ENCODE results near the gene FAM53A.
A peak's percentile ranks its signal among the peaks of the same experiment; 100 is the strongest.

FAM53A gene, protein sequence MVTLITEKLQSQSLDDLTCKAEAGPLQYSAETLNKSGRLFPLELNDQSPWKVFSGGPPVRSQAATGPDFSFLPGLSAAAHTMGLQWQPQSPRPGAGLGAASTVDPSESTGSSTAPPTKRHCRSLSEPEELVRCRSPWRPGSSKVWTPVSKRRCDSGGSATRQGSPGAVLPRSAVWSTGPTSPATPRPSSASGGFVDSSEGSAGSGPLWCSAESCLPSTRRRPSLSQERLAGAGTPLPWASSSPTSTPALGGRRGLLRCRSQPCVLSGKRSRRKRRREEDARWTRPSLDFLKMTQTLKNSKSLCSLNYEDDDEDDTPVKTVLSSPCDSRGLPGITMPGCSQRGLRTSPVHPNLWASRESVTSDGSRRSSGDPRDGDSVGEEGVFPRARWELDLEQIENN

DNA sequence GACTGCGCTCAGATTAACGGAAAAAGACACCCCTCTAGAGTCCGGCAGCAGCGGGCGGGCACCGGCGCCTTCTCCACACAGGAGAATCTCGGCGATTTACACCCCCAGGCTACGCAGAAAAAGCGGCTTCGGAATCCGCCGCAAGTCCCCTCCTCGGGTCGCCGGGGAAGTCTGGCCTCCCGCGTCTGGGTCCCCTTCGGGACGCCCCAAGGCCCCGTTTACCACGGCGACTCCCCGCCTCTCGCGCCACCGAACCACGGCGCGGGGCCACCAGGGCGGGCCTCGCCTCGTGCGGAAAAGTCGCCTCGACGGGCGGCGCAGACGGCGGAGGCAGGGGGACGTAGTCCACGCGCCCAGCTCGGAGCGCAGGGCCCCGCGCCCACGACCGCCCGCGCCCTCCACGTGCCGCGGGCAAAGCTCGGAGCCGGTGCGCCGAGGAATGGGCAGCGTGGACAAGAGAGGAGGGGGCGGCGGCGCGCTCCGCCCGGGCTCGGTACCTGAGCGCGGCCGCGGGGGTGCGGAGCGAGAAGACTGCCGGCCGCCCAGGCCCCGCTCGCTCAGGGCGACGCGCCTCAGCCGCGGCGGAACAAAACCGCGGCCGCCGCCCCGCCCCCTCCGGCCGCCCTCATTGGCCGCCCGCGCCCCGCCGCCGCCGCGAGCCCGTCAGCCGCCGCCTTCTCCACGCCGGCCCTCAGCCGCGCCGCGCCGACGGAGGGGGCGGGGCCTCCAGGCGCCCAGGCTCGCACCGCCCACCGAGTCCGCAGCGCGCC lies at the start of gene FAM53A:
FAM53A (minus strand) TSS at position 578 of the 770 bp plus-strand sequence. CDS start 15,572 bp downstream, outside the sequence.
- DNase-seq: peak; percentile 57

GRCh38 chr4:1732911-1733310 lies 48.8 kb upstream of the FAM53A start:
- no peak for DNase-seq

- no peak for DNase-seq
Measured at GRCh38 chr4:1731180-1731579, 47.1 kb upstream of the FAM53A start.

DNA sequence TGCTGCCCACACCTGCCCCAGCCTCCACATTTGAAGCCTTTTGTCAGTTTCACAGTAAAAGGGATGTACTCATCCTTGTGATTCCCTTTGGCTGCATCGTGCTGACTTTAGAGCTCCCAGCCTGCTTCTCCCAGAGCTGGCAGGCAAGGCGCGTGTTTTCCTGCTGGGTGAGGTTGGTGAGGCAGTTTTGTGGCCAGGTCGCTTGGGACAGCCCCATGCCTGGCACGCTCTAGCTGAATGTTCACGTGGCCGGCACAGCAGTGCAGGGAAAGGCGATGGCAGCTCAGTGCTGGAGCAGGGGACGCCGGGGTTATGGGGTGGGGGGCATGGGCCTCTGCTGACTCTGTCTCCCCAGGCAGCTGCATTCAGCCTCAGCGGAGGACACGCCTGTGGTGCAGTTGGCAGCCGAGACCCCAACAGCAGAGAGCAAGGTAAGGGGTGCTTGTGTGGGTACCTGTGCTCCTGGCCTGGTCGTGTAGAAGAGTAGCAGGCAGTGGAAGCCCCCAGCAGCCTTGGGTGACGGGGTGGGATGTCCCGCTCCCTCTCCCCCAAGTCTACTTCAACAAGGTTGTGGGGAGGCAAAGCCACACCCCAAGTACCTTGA lies 46.5 kb upstream of the FAM53A start:
- DNase-seq: no peak

- no peak for DNase-seq
Measured at GRCh38 chr4:1728061-1728980, 44.2 kb upstream of the FAM53A start.

DNA sequence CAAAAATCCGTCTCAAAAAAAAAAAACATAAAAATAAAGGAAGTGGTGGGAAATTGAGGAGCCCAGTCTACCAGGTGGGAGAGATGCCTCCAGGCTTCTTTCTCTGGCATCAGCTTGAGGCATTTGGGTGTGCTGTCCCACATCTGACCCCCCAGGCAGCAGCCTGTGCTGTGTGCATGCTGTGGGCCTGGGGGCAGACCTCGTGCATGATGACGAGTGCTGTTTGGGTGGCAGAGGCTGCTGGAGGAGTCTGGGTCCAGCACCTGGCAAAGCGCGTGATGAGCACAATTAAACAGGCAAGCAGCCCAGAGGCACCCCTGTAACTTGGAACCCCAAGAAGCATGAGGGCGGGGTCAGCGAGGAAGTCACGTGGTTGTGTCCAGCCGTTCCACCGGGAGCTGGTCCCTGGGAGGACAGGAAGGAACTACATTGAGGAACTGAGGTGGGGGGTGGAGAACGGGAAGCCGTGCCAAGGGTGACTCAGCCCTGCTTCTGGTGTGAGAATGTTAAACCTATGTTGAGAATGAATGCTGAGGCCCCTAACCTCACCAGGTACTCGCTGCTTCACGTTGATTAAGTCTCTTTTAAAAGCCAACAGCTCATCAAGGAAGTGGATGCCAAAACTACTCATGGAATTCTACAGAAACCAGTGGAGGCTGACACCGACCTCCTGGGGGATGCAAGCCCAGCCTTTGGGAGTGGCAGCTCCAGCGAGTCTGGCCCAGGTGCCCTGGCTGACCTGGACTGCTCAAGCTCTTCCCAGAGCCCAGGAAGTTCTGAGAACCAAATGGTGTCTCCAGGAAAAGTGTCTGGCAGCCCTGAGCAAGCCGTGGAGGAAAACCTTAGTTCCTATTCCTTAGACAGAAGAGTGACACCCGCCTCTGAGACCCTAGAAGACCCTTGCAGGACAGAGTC lies 43.3 kb upstream of the FAM53A start:
- no peak for DNase-seq

- peak; percentile 91 for DNase-seq
Measured at GRCh38 chr4:1726146-1726934, 42.2 kb upstream of the FAM53A start.

GRCh38 chr4:1725521-1725920 lies 41.4 kb upstream of the FAM53A start:
- DNase-seq: no peak

DNA sequence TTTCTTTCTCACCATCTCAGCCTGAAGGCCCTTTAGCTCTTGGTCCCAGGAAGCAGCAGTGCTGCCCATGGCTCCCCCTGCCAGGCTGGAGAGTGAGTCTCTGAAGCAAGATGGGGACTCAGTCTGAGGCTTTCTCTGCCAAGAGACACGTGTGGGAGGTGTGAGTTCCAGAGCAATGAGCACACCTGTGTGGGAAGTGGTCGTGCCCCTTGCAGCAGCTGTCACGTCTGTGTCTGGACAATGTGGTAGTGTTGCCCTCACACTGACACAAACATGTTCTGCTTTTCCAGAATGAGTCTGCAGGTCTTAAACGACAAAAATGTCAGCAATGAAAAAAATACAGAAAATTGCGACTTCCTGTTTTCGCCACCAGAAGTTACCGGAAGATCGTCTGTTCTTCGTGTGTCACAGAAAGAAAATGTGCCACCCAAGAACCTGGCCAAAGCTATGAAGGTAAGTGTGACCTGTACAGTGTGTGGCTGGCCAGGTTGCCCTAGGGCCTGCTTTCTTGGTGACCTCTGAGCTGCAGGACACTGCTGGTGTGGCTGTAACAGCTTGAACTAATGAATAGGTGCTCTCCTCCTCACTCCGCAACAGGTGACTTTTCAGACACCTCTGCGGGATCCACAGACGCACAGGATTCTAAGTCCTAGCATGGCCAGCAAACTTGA lies 39.2 kb upstream of the FAM53A start:
- peak; percentile 60 for DNase-seq

GRCh38 chr4:1722551-1723118 lies 38.5 kb upstream of the FAM53A start:
- DNase-seq: no peak

DNA sequence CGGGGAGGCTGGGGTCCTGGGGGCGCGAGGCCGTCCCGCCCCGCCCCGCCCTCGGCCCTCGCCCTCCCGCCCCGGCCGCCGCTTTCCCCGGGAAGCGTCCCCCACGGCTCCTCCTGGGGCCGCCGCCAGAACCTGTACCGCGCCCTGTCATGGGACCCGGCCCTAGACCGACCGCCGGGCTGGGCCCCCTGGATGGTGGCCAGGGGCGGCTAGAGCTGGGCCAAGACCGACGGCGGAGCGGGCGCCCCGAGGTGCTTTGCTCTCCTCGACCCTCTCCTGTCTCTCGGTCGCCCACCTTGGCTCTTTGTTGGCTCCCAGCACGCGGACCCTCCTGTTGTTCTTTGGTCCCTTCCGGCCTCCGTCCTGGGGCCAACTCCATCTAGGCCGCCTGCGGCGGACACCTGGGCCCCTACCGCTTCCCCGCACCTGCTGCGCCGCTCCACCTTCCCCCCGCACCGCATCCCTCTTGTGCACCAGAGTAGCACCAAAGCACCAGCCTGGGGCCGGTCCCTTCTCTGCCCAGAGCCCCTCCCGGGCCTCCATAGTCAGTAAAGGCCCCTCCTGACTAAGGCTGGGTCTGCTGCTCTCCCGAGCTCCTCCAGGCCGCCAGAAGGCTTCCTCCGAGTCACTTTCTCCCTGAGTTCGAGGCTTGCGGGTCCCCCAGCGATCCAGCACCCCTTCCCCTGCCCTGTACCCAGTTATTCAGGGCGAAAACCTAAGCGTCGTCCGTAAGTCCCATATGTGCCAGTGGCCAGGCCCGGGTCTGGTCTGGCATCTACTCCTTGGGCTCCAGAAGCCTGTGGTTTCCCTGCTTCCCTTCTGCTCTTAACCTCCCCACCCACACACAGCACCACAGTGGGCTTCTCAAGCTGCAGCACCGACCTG lies 37.8 kb upstream of the FAM53A start:
- no peak for DNase-seq

GRCh38 chr4:1721003-1721665 lies 37.0 kb upstream of the FAM53A start, which contains the start of the genes TACC3 and TMEM129:
Gene TACC3, plus strand, starts transcription at chr4:1721521. Its CDS starts 1,901 bp downstream, at chr4:1723422.
Gene TMEM129, minus strand, starts transcription at chr4:1721323. Its CDS starts 486 bp downstream, at chr4:1720837.
- peak; percentile 88 for DNase-seq

GRCh38 chr4:1720163-1720983 lies 36.3 kb upstream of the FAM53A start:
- peak; percentile 67 for DNase-seq

GRCh38 chr4:1718095-1718850 lies 34.2 kb upstream of the FAM53A start:
- DNase-seq: no peak

- no peak for DNase-seq
Measured at GRCh38 chr4:1717129-1718094, 33.3 kb upstream of the FAM53A start.

Measured in activated CD4-positive, CD25-positive, alpha-beta regulatory T cell treated with anti-CD3 and anti-CD28 coated beads, Interleukin-2, amount 50 U/mL, for 72 hours (primary cell).